Measurements from ENCODE around the gene CD300A.
"Not testable (repeated sequence)": the region's sequence is repeated elsewhere in the genome, so short reads cannot be mapped to it uniquely, and the experiment has no call there.

Gene CD300A

DNA sequence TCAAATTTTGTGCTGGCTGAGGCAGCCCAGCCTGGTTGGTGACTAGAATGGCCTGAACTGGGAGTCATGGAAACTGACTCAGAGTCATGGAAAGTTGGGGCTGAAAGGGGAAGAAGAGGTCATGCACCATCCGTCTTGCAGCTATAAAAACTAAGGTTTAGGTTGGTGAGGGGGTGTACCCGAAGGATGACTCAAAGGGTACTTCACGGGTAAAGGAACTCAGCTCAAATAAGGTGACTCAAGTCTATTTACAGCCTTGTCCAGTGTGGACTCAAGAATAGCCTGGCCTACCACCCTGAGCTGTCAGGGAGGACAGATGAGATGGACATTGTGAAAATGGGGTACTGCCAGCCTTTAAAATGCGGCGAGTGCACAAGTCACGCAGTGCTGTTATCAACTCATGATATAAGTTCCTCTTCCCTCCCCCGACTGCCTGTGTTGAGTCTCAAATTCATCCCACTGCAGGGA lies 46.2 kb downstream of the CD300A start:
- H3K9ac ChIP-seq (ENCODE audit: low read depth, low read length): no peak overlapping the region
- no peak overlapping the region for H3K4me3 ChIP-seq (ENCODE audit: low read length)
- no peaks in the 10 kb centered on the region for H3K4me1 ChIP-seq (ENCODE audit: insufficient read depth, low read length)
- no peaks in the 10 kb centered on the region for H3K27me3 ChIP-seq (ENCODE audit: insufficient read depth, low read length)
- no peaks in the 10 kb centered on the region for H3K36me3 ChIP-seq (ENCODE audit: insufficient read depth, low read length)
- 88% methylated on average over 7 of the region's 7 CpGs for WGBS
- H3K27ac ChIP-seq (ENCODE audit: low read depth, low read length): no peak overlapping the region
- H3K9me3 ChIP-seq (ENCODE audit: insufficient read depth, low read depth, low read length): peaks cover 13% of the 10 kb centered on the region

- H3K27me3 ChIP-seq (ENCODE audit: insufficient read depth, low read length): no peaks in the 10 kb centered on the region
- no peak overlapping the region for H3K9ac ChIP-seq (ENCODE audit: low read depth, low read length)
- H3K4me1 ChIP-seq (ENCODE audit: insufficient read depth, low read length): no peaks in the 10 kb centered on the region
- H3K27ac ChIP-seq (ENCODE audit: low read depth, low read length): no peak overlapping the region
- 90% methylated on average over 3 of the region's 3 CpGs for WGBS
- H3K9me3 ChIP-seq (ENCODE audit: insufficient read depth, low read depth, low read length): peaks cover 13% of the 10 kb centered on the region
- H3K4me3 ChIP-seq (ENCODE audit: low read length): no peak overlapping the region
- H3K36me3 ChIP-seq (ENCODE audit: insufficient read depth, low read length): no peaks in the 10 kb centered on the region
Measured at GRCh38 chr17:74513987-74514631, 47.7 kb downstream of the CD300A start.

DNA sequence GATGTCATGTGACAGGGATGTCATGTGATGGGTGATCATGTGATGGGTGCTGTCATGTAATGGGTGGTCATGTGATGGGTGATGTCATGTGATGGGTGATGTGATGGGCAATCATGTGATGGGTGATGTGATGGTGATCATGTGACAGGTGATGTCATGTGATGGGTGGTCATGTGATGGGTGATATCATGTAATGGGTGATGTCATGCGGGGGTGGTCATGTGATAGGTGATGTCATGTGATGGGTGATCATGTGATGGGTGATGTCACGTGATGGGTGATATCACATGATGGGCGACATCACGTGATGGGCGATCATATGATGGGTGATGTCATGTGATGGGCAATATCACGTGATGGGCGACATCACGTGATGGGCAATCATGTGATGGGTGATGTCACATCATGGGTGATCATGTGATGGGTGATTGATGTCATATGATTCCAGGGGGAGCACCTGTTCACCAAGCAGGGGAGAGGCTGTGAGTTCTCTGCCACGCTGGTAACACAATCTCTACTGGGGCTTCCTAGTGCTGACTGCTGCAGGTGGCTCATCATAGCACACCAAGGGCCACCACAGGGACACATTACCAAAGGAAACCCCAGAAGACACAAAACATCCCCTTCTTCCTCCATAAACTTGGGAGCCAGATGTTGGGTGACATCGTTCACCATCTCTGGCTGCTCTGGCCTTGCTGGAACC lies 48.3 kb downstream of the CD300A start:
- H3K9ac ChIP-seq (ENCODE audit: low read depth, low read length): no peak overlapping the region
- H3K4me3 ChIP-seq (ENCODE audit: low read length): no peak overlapping the region
- H3K36me3 ChIP-seq (ENCODE audit: insufficient read depth, low read length): no peaks in the 10 kb centered on the region
- H3K27me3 ChIP-seq (ENCODE audit: insufficient read depth, low read length): no peaks in the 10 kb centered on the region
- 93% methylated on average over 10 of the region's 10 CpGs for WGBS
- H3K9me3 ChIP-seq (ENCODE audit: insufficient read depth, low read depth, low read length): peaks cover 13% of the 10 kb centered on the region
- no peak overlapping the region for H3K27ac ChIP-seq (ENCODE audit: low read depth, low read length)
- H3K4me1 ChIP-seq (ENCODE audit: insufficient read depth, low read length): no peaks in the 10 kb centered on the region

GRCh38 chr17:74515941-74516340 lies 49.5 kb downstream of the CD300A start:
- Histone ChIP-seq H3K4me3 (ENCODE audit: low read length) (no peak overlapping the region), H3K27ac (ENCODE audit: low read depth, low read length) (no peak overlapping the region), H3K36me3 (ENCODE audit: insufficient read depth, low read length) (no peaks in the 10 kb centered on the region), H3K4me1 (ENCODE audit: insufficient read depth, low read length) (no peaks in the 10 kb centered on the region), H3K27me3 (ENCODE audit: insufficient read depth, low read length) (no peaks in the 10 kb centered on the region), H3K9me3 (ENCODE audit: insufficient read depth, low read depth, low read length) (peaks cover 13% of the 10 kb centered on the region), H3K9ac (ENCODE audit: low read depth, low read length) (no peak overlapping the region)
- 74% methylated on average over 4 of the region's 4 CpGs for WGBS

DNA sequence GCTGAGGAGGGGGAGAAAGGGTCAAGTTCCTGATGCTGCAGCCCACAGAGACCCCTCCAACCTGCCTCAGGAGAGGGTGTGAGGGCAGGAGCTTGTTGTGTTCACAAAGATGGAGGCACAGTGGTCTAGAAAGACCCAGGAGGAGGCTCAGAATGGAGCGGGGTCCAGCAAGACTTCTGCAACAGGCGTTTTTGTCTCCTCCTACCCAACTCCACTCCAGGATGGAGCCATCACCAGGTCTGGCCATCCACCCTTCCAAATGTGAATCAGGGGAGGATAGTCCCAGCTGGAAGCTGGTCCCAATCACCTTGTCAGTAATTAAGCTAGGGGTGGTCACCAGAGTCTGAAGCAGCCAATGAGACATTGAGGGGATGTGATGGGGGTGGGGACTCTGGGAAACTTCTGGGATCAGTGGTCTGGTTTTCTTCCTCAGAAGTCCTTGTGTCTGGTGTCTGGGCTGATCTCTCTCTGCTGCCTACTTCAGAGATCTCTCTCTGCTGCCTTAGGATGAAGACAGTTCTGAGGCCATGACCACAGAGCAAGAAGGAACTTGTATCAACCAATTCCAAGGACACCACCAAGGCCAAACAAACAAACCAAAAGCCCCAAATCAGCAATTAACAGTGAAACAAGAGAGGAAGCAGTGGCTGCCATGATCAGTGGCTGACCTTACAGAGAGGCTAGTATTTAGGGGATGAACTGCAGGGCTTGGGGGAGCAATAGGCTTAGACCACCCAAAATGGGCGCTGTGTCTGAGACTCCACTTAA lies 50.3 kb downstream of the CD300A start:
- H3K36me3 ChIP-seq (ENCODE audit: insufficient read depth, low read length): no peaks in the 10 kb centered on the region
- no peak overlapping the region for H3K4me3 ChIP-seq (ENCODE audit: low read length)
- H3K9me3 ChIP-seq (ENCODE audit: insufficient read depth, low read depth, low read length): peaks cover 13% of the 10 kb centered on the region
- no peaks in the 10 kb centered on the region for H3K4me1 ChIP-seq (ENCODE audit: insufficient read depth, low read length)
- H3K27ac ChIP-seq (ENCODE audit: low read depth, low read length): no peak overlapping the region
- no peak overlapping the region for H3K9ac ChIP-seq (ENCODE audit: low read depth, low read length)
- WGBS: 78% methylated on average over 3 of the region's 3 CpGs
- no peaks in the 10 kb centered on the region; the same call in 1 of the 2 replicates for H3K27me3 ChIP-seq (ENCODE audit: insufficient read depth, low read length)

GRCh38 chr17:74518413-74518981 lies 52.1 kb downstream of the CD300A start:
- not testable (repeated sequence) for H3K36me3 ChIP-seq (ENCODE audit: insufficient read depth, low read length); H3K27me3 ChIP-seq (ENCODE audit: insufficient read depth, low read length); H3K27ac ChIP-seq (ENCODE audit: low read depth, low read length); H3K9ac ChIP-seq (ENCODE audit: low read depth, low read length); H3K4me1 ChIP-seq (ENCODE audit: insufficient read depth, low read length); H3K4me3 ChIP-seq (ENCODE audit: low read length)
- peaks cover 13% of the 10 kb centered on the region for H3K9me3 ChIP-seq (ENCODE audit: insufficient read depth, low read depth, low read length)
- WGBS: 81% methylated on average over 6 of the region's 6 CpGs

- H3K36me3 ChIP-seq (ENCODE audit: insufficient read depth, low read length): no peaks in the 10 kb centered on the region
- H3K4me3 ChIP-seq (ENCODE audit: low read length): no peak overlapping the region
- H3K4me1 ChIP-seq (ENCODE audit: insufficient read depth, low read length): no peaks in the 10 kb centered on the region
- H3K27me3 ChIP-seq (ENCODE audit: insufficient read depth, low read length): no peaks in the 10 kb centered on the region; the same call in 1 of the 2 replicates
- no peak overlapping the region for H3K9ac ChIP-seq (ENCODE audit: low read depth, low read length)
- no peak overlapping the region for H3K27ac ChIP-seq (ENCODE audit: low read depth, low read length)
- 0 out of 2 replicates have a peak, but pooled peaks cover under 1% of the 10 kb centered on the region for H3K9me3 ChIP-seq (ENCODE audit: insufficient read depth, low read depth, low read length)
- 85% methylated on average over 3 of the region's 3 CpGs for WGBS
Measured at GRCh38 chr17:74520016-74520434, 53.6 kb downstream of the CD300A start.

GRCh38 chr17:74520790-74521480 lies 54.5 kb downstream of the CD300A start:
- H3K36me3 ChIP-seq (ENCODE audit: insufficient read depth, low read length): no peaks in the 10 kb centered on the region
- H3K4me3 ChIP-seq (ENCODE audit: low read length): no peak overlapping the region
- WGBS: 92% methylated on average over 19 of the region's 21 CpGs
- no peak overlapping the region for H3K9ac ChIP-seq (ENCODE audit: low read depth, low read length)
- no peaks in the 10 kb centered on the region for H3K9me3 ChIP-seq (ENCODE audit: insufficient read depth, low read depth, low read length)
- H3K27me3 ChIP-seq (ENCODE audit: insufficient read depth, low read length): no peaks in the 10 kb centered on the region; the same call in 1 of the 2 replicates
- no peak overlapping the region for H3K27ac ChIP-seq (ENCODE audit: low read depth, low read length)
- no peaks in the 10 kb centered on the region for H3K4me1 ChIP-seq (ENCODE audit: insufficient read depth, low read length)

DNA sequence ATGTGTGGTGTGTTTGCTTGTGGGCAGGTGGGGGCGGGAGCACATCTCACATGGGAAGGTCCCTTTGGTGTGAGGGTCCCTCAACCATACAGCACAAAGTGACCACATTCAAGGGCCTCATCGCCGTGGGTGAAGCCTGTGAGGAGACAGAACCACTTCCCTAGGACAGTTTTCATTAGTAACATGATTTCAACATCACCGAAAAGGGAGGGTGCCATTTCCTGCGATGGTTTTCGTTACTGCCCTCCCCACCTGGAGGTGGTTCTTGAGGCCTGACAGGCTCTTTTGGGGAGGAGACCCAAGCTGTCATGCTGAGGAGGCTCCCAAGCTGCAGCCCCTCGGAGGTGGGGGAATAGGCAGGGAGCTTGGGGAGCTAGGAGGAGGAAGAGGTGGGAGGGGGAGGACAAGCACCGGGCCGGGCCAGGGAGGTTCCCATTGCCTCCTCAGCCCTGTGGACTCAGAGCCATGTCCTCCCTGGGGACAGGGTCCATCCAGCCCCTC lies 55.3 kb downstream of the CD300A start:
- Histone ChIP-seq H3K4me3 (ENCODE audit: low read length) (no peak overlapping the region), H3K9ac (ENCODE audit: low read depth, low read length) (no peak overlapping the region), H3K4me1 (ENCODE audit: insufficient read depth, low read length) (no peaks in the 10 kb centered on the region), H3K9me3 (ENCODE audit: insufficient read depth, low read depth, low read length) (no peaks in the 10 kb centered on the region), H3K36me3 (ENCODE audit: insufficient read depth, low read length) (no peaks in the 10 kb centered on the region), H3K27me3 (ENCODE audit: insufficient read depth, low read length) (no peaks in the 10 kb centered on the region; the same call in 1 of the 2 replicates), H3K27ac (ENCODE audit: low read depth, low read length) (no peak overlapping the region)
- 93% methylated on average over 9 of the region's 9 CpGs for WGBS

- Histone ChIP-seq H3K27ac (ENCODE audit: low read depth, low read length) (no peak overlapping the region), H3K4me1 (ENCODE audit: insufficient read depth, low read length) (no peaks in the 10 kb centered on the region), H3K36me3 (ENCODE audit: insufficient read depth, low read length) (no peaks in the 10 kb centered on the region), H3K4me3 (ENCODE audit: low read length) (no peak overlapping the region), H3K9me3 (ENCODE audit: insufficient read depth, low read depth, low read length) (no peaks in the 10 kb centered on the region), H3K27me3 (ENCODE audit: insufficient read depth, low read length) (no peaks in the 10 kb centered on the region; the same call in 1 of the 2 replicates), H3K9ac (ENCODE audit: low read depth, low read length) (no peak overlapping the region)
- WGBS: 84% methylated on average over 10 of the region's 10 CpGs
Measured at GRCh38 chr17:74522381-74523105, 56.1 kb downstream of the CD300A start.
